NK-92 (cell line): ENCODE measurements around the gene KCNQ1OT1.

Experiments
- DNase-seq: peaks from one replicate; lab custom pipeline; 2025; ENCODE audit not compliant: unreplicated experiment; lab: John Stamatoyannopoulos, UW

The KCNQ1OT1 gene

DNA sequence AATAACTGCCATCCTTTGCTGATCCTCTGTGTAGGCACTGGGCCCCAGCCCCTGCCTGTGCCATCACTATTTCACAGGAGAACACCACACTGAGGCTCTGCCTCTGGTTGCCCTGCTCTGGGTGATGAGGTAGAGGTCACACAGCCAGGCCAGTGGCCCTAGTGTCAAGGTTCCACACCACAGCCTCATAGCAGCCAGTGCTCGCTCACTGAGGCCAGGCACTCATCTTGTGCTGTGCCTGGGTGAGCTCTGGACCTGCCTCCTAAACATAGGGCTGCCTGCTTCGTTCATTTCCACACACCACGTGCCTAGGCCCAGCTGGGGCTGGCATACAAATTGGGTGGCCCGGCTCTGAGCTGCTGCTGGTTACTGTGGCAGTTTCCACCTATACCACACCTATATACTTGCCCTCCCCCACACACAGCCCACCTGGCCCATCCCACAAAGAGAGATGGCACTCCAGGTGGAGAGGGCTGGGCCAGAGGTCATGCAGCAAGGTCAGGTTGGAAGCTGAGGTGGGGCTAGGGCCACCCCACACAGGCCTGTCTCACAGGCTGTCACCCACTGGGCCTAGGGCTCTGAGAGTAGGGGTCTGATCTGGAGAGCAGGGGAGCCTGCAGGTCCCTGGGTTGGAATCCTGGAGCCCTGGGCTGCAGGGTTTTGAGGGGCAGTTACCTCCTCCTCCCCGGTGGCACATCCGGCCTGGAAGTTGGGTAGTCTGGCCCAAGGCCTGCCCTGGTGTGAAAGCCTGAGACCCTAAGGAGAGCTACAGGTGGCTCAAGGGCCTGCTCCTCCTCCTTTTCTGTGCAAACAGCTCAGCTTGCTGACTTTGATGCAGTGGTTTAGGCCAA, 11.2 kb downstream of the KCNQ1OT1 start:
- DNase-seq = no peak

DNA sequence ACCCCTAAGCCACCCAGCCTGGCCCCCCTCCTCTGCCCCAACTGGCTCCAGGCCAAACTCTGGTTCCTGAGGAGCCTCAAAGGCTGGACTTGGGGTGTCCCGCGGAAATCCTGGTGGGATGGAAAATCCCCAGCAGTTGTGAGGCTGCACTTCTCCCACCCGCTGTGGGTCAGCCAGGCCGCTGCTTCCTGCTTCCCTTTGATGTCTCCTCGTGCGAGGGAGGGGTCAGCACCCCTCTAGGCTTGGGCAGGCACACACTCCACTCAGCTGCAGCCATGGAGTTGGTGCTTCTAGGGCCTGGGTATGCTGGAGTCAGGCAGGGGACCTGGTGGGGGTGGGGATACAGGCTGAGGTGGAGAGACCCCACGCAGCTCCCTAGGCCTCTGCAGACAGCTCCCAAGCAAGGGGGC, 12.0 kb downstream of the KCNQ1OT1 start:
- no peak for DNase-seq

DNA sequence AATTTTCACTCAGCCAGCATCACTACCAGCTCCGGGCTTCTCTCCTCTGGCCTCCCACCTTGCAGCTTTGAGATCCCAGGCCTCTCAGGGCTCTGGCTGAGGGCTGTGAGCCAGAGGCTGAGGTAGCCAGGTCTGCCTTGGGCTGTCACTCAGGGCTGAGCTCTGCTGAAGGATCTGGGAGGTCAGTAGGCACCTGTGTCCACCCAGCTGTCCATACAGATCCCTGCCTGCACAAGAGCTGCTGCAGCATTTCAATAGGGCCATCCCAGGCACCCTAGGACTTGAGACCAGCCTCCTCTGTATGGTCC, 12.6 kb downstream of the KCNQ1OT1 start:
- DNase-seq = no peak

- DNase-seq = no peak
Measured at GRCh38 chr11:2686360-2687222, 13.2 kb downstream of the KCNQ1OT1 start.

- no peak for DNase-seq
Measured at GRCh38 chr11:2685566-2686359, 14.0 kb downstream of the KCNQ1OT1 start.

GRCh38 chr11:2685051-2685450, 14.7 kb downstream of the KCNQ1OT1 start:
- DNase-seq = no peak

DNA sequence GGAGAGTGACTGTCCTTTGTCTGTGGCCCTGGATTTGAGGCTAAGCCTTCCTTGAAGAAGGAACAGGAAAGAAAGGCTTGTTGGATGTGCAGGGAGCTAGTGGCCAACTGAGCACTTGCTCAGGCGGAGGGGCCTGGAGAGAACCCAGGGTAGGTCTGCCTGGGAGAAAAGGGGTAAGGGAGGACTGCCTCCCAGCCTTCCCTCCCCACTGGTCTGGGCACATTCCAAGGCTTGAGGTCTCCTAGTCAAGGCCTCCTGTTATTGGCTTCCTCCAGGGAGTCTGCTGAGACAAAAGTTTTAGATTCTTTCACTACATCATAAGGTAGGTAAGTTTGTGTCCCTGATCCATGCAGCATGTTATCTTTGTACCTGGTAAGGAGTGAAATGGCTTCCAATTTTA, 15.2 kb downstream of the KCNQ1OT1 start:
- no peak for DNase-seq

- no peak for DNase-seq
Measured at GRCh38 chr11:2683806-2684205, 16.0 kb downstream of the KCNQ1OT1 start.

- DNase-seq = no peak
Measured at GRCh38 chr11:2681408-2682145, 18.2 kb downstream of the KCNQ1OT1 start.

- no peak for DNase-seq
Measured at GRCh38 chr11:2679011-2679676, 20.6 kb downstream of the KCNQ1OT1 start.

GRCh38 chr11:2678396-2678795, 21.4 kb downstream of the KCNQ1OT1 start:
- no peak for DNase-seq

GRCh38 chr11:2677127-2677526, 22.7 kb downstream of the KCNQ1OT1 start:
- no peak for DNase-seq

DNA sequence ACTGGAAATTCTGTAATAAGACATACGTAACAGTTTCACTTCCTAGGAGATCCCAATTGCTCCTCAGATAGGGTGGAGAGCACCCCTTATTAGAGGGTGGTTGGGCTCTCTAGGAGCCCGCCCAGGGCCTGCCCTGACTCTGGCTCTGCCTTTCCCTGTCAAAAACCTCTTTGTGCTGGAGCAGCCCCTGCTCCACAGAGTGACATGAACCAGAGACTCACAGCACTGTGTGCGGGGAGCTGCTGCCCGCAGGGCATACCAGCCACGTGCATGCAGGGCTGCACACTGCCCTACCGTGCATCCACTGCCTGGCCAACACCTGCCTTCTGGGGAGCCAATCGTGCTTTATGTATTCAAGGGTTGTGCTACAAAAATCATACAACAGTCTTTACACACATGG, 24.3 kb downstream of the KCNQ1OT1 start:
- DNase-seq = no peak

DNA sequence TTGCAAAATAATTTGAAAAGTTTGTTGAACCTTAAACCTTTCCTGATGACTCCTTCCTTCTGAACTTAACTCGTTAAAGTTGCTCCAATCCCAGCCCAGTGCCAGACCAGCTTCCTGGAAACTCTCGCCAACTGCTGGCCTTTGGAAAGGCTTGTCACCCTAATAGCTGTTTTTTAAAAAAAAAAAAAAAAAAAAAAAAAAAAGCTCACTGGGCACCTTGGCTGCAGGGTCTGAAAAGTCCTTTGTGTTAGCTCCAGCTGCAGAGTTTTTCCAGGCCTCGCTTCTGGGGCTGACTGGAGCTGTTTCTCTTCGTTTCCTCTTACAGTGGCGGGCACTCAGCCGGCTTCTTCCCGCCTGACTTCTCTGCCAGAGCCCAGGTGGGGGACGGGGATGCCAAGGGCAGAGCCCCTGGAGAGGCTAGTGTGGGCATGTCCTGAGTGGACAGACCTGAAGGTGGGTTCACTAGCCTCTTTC, 25.1 kb downstream of the KCNQ1OT1 start:
- no peak for DNase-seq

- no peak for DNase-seq
Measured at GRCh38 chr11:2673871-2674471, 25.8 kb downstream of the KCNQ1OT1 start.

DNA sequence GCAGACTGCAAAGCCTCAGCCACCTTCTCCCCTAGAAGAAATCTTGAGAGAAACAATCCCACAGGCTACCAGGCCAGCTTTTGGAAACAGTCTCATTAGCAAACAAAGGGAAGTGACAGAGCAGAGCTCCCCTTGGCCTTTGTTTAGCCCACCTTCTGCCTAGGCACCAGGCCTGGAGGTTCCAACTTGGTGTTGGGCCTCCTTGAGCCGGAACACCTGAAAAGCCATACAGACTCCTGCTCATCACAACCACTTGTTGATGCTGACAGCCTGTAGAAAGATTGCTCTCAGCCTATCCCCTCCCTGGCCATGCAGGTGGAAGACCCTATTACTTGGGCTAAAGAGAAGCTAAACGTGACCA, 26.6 kb downstream of the KCNQ1OT1 start:
- DNase-seq = no peak

GRCh38 chr11:2672553-2673249, 27.1 kb downstream of the KCNQ1OT1 start:
- DNase-seq = no peak

DNA sequence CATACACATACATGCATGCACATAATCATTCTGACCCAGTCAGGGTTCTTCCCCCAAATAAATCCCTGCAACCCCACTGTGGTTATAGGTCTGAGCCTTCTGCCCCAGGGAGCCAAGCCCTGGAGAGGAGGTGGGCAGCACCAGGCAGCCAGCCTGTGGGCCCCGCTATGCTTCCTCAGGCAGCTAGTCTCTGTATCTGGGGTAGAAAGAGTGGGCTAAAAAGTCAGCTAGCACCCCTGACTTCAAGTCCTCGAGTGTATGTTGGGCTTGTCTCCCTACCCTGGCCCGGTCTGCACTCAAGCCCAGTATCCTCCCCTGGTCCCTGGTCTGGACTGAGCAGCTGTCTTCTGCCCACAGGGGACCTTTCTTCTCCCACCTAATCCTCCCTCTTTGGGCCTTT, 28.0 kb downstream of the KCNQ1OT1 start:
- no peak for DNase-seq

DNA sequence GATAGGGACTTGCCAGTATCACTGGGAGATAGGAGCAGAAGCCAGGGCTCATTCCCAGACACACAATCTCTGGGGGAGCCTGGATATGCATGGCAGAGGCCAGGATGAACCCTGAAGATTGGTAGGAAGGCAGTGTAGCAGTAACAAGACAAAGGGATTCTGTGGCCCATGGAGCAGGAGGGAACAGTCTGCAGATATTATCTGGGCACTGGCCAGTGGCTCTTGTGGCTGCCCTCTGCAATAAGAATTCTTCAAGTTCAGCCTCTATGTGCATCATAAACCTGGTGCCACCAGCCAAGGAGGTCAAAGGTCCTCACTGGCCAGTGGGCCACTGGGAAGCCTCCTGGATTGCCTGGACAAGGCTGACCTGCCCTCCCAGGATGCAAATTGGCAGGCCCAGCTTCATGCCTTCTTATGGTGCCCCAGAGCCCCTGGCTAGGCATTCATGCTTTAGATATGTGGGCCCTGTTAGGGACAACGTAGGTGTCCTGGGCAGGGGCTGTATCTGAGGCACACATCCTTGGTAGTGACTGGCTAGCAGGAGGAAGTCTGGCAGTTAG, 29.2 kb downstream of the KCNQ1OT1 start:
- no peak for DNase-seq
